ENCODE data around the gene IFFO2. TPM values are rescaled to one million over a fixed set of nuclear protein-coding genes. Genes with fewer than 3 reads are reported as not detected.

IFFO2 gene
- total and polyA plus RNA-seq, 8 donors: 13.8 to 24.0 (median 22.2) TPM

DNA sequence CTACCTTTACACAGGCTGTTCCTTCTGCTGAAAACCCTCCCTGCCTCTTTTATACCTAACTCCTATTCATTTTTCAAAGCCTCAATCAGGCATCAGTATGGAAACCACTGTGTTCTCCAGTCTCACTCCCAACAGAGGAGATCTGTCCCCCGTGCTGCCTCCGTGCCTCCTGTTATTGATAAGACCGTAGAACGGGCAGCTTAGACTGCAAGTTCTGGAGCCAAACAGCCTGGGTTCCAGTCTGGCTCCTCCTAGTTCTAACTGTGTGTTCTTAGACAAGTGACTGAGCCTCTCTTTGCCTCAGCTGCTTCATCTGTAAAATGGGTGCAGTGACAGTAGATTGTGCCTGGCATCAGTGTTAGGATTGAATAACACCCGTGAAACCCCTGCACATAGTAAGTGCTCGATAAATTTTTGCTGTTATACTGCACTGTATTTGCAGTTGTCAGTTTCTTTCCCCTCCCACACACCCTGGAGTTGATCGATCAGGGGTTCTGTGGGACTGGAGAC, 17.0 kb upstream of the IFFO2 start:
- no peaks in the 10 kb centered on the region for H3K27me3 ChIP-seq
- TF ChIP-seq CTCF (IDR thresholded peaks at IDR 0.05): no peak

DNA sequence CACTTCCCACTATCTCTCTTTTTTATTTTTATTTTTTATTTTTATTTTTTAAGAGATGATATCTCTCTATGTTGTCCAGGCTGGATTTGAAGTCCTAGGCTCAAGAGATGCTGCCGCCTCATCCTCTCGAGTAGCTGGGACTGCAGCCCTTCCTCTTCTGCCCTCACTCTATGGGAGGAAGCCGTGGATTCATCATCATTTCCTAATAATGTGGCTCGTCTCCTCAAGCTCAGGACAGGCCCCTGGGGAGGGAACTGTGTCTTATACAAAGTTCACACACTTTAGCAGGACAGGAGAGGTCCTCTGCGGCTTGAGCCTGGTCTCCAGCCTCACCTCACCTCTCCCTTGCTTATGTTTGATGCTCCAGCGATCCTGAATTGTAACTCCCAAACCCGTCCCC, 16.5 kb upstream of the IFFO2 start:
- Histone ChIP-seq H3K36me3 (no peaks in the 10 kb centered on the region), H3K27me3 (no peaks in the 10 kb centered on the region), H3K27ac (no peak overlapping the region), H3K4me3 (no peak overlapping the region), H3K9me3 (no peaks in the 10 kb centered on the region), H3K4me1 (peaks cover 0 to 14% of the 10 kb centered on the region in 2 donors)
- DNase-seq (no peak), ATAC-seq (peak; percentile 21)
- intact Hi-C loops (cut with DNase I): no loop called here
- TF ChIP-seq CTCF (IDR thresholded peaks at IDR 0.05): no peak

More for the DNA sequence above, 17.0 kb upstream of the IFFO2 start:
- H3K36me3 ChIP-seq: no peaks in the 10 kb centered on the region
- H3K27ac ChIP-seq: no peak overlapping the region
- ATAC-seq: no peak
- no peaks in the 10 kb centered on the region for H3K9me3 ChIP-seq
- intact Hi-C loops (cut with DNase I): no loop called here
- no peak overlapping the region for H3K4me3 ChIP-seq
- H3K4me1 ChIP-seq: peaks cover 0 to 14% of the 10 kb centered on the region in 2 donors
- DNase-seq: no peak

DNA sequence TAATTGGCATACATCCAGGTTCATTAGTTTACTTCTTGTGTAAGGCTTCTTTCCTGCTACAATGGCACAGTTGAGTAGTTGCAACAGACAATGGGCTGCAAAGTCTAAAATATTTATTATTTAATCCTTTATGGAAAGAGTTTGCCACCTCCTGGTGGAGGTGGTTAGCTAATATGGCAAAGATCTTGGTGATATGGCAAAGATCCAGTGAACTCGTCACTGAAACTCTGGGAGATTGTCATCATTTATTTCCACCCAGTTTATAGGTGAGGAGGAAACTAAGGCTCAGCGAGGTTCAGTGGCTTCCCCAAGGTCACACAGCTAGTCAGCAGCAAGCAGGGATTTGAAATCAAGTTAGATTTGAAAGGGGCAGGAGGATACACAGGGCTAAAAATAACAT, 16.1 kb upstream of the IFFO2 start:
- ATAC-seq (peak; percentile 53), DNase-seq (no peak)
- no peak overlapping the region for H3K4me3 ChIP-seq
- intact Hi-C loops (cut with DNase I): no loop called here
- H3K36me3 ChIP-seq: no peaks in the 10 kb centered on the region
- H3K9me3 ChIP-seq: no peaks in the 10 kb centered on the region
- TF ChIP-seq CTCF (IDR thresholded peaks at IDR 0.05): peak in 1 of 2 donors; percentile 17
- H3K4me1 ChIP-seq: peaks cover 0 to 14% of the 10 kb centered on the region in 2 donors
- no peaks in the 10 kb centered on the region for H3K27me3 ChIP-seq
- H3K27ac ChIP-seq: no peak overlapping the region

DNA sequence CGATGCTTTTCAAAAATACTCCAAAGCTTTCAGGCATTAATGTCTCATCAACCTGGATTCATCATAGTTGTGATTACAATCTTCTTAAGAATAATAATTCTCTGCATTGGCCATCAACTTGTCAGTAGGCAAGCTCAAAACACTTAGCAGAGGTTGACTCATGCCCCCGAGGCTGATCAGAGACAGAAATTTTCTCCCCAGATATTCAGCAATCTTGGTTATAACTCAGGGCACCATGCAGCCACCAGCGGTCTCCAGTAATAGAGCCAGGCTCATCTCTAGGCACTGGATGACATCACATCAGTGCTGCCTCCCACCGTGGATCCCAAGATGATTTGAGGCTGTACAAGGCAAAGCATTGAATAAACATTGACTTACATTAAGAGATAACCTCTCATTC, 14.3 kb upstream of the IFFO2 start:
- no peak for TF ChIP-seq CTCF (IDR thresholded peaks at IDR 0.05)
- intact Hi-C loops (cut with DNase I): no loop called here
- Histone ChIP-seq H3K36me3 (no peaks in the 10 kb centered on the region), H3K27me3 (no peaks in the 10 kb centered on the region), H3K4me1 (peaks cover 0 to 14% of the 10 kb centered on the region in 2 donors), H3K4me3 (no peak overlapping the region), H3K9me3 (no peaks in the 10 kb centered on the region), H3K27ac (no peak overlapping the region)
- DNase-seq: no peak
- ATAC-seq: no peak

GRCh38 chr1:18970358-18970757, 13.9 kb upstream of the IFFO2 start:
- Histone ChIP-seq H3K27ac (no peak overlapping the region), H3K9me3 (no peaks in the 10 kb centered on the region), H3K27me3 (no peaks in the 10 kb centered on the region), H3K4me1 (peaks cover 0 to 14% of the 10 kb centered on the region in 2 donors), H3K4me3 (no peak overlapping the region), H3K36me3 (no peaks in the 10 kb centered on the region)
- no peak for TF ChIP-seq CTCF (IDR thresholded peaks at IDR 0.05)
- DNase-seq (no peak), ATAC-seq (no peak)
- intact Hi-C loops (cut with DNase I): no loop called here
